Germinal center (tissue), 1 donor: ENCODE measurements around the gene GPR85.
"Not testable (repeated sequence)": the region's sequence is repeated elsewhere in the genome, so short reads cannot be mapped to it uniquely, and the experiment has no call there.

Experiments
- DNase-seq: peaks from one replicate; pipeline ENCODE4 v3.0.0; 2012; ENCODE audit warnings: mixed read lengths, low spot score

Gene GPR85

GRCh38 chr7:113083816-113084495 lies 2.7 kb downstream of the GPR85 start:
- no peak for DNase-seq

- no peak for DNase-seq
Measured at GRCh38 chr7:113083132-113083815, 3.4 kb downstream of the GPR85 start.

- no peak for DNase-seq
Measured at GRCh38 chr7:113078331-113078730, 8.3 kb downstream of the GPR85 start.

GRCh38 chr7:113076703-113077102 lies 9.9 kb downstream of the GPR85 start:
- no peak for DNase-seq

- no peak for DNase-seq
Measured at GRCh38 chr7:113071465-113071864, 15.2 kb downstream of the GPR85 start.

GRCh38 chr7:113062499-113062898 lies 24.1 kb downstream of the GPR85 start:
- no peak for DNase-seq

- no peak for DNase-seq
Measured at GRCh38 chr7:113060100-113060499, 26.5 kb downstream of the GPR85 start.

- DNase-seq: no peak
Measured at GRCh38 chr7:113054938-113055337, 31.7 kb downstream of the GPR85 start.

GRCh38 chr7:113054272-113054671 lies 32.4 kb downstream of the GPR85 start:
- not testable (repeated sequence) for DNase-seq

- DNase-seq: not testable (repeated sequence)
Measured at GRCh38 chr7:113049221-113049620, 37.4 kb downstream of the GPR85 start.

GRCh38 chr7:113046453-113046852 lies 40.2 kb downstream of the GPR85 start:
- DNase-seq: no peak

- DNase-seq: no peak
Measured at GRCh38 chr7:113045379-113045778, 41.2 kb downstream of the GPR85 start.

- no peak for DNase-seq
Measured at GRCh38 chr7:113044394-113044793, 42.2 kb downstream of the GPR85 start.

GRCh38 chr7:113040849-113041248 lies 45.8 kb downstream of the GPR85 start:
- no peak for DNase-seq

GRCh38 chr7:113033959-113034358 lies 52.7 kb downstream of the GPR85 start:
- DNase-seq: no peak
